IgD-negative memory B cell (primary cell): ENCODE data around the gene RET. TPM values are rescaled to one million over a fixed set of nuclear protein-coding genes. Genes with fewer than 3 reads are reported as not detected.

Experiments
- H3K27ac Mint-ChIP-seq, 3 donors: one replicate each; pipeline ENCODE4 v1.8.0; 2020 to 2022; ENCODE audit warnings: mild to moderate bottlenecking in 3 of 3, mixed read lengths in 3 of 3, moderate library complexity in 1 of 3
- H3K27me3 Mint-ChIP-seq: one replicate; pipeline ENCODE4 v1.8.0; 2021; ENCODE audit warnings: mixed read lengths
- H3K36me3 Mint-ChIP-seq: one replicate; pipeline ENCODE4 v1.8.0; 2020; ENCODE audit warnings: mild to moderate bottlenecking, mixed read lengths
- H3K4me1 Mint-ChIP-seq, 3 donors: one replicate each; pipeline ENCODE4 v1.8.0; 2020 to 2022; ENCODE audit warnings: mixed read lengths in 3 of 3, mild to moderate bottlenecking in 1 of 3
- H3K4me3 Mint-ChIP-seq, 4 donors: one replicate each; pipeline ENCODE4 v1.8.0; 2020 to 2022; ENCODE audit warnings: mild to moderate bottlenecking in 4 of 4, mixed read lengths in 4 of 4, moderate library complexity in 3 of 4
- H3K9me3 Mint-ChIP-seq, 3 donors: one replicate each; pipeline ENCODE4 v1.8.0; 2020 to 2021; ENCODE audit warnings: mixed read lengths in 3 of 3, mild to moderate bottlenecking in 1 of 3
- polyA plus RNA-seq: library from polyadenylated mRNA; unstranded; fragments of 300-500 nt; fragmentation: Illumina TruSeq; gene quantifications from one replicate; pipeline ENCODE4 v1.2.3, GENCODE V29; 2021

RET gene
- polyA plus RNA-seq, 1 donor from 2014 or later = 0.05 TPM

DNA sequence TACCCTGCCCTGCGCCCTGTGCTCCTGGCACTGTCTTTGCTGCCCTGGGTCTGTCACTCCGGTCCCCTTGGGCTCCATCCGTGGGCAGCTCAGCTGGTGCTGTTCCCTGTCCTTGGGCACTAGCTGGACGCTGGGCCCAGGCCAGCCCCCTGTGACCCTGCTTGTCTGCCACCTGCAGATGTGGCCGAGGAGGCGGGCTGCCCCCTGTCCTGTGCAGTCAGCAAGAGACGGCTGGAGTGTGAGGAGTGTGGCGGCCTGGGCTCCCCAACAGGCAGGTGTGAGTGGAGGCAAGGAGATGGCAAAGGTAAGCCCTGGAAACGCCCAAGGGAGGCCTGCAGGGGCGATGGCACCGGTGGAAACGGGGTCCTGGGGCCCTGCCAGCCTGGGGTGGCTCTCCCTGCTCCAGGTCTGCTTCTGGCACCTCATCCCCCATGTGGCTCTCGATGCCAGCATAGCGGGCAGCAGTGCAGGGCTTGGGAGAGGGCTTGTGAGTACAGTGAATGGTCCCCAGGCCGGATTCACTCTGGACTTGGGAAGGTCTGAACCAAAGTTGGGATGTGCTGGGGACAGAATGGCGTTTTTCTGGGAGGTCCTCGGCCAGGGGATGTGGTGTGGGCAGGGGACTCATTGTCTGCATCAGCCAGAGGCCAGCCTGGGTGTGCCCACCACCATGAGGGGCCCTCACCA, 35.2 kb downstream of the RET start:
- no peaks in the 10 kb centered on the region for H3K9me3 Mint-ChIP-seq
- no peaks in the 10 kb centered on the region for H3K27me3 Mint-ChIP-seq
- H3K27ac Mint-ChIP-seq = peak overlapping the region in 1 of 3 donors; percentile 20
- H3K4me3 Mint-ChIP-seq = peak overlapping the region in 1 of 4 donors; percentile 79
- no peaks in the 10 kb centered on the region for H3K36me3 Mint-ChIP-seq
- peaks cover 1 to 8% (median 1%) of the 10 kb centered on the region in 3 donors for H3K4me1 Mint-ChIP-seq

DNA sequence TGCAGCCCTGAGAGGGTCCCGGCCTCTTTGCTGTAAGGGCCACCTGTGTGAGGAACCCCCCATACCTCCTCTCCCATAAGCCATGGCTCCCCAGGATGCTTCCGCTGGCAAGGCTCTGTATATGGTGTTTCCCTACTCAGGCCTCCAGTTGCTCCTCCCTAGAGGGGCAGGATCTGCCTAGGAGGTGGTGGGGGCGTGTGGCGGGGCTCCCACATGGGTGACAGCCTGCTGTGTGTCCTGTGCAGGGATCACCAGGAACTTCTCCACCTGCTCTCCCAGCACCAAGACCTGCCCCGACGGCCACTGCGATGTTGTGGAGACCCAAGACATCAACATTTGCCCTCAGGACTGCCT, 35.7 kb downstream of the RET start:
- Mint-ChIP-seq H3K9me3 (no peaks in the 10 kb centered on the region), H3K4me3 (no peak overlapping the region), H3K27ac (peak overlapping the region in 2 of 3 donors; percentile 32 to 94), H3K27me3 (no peaks in the 10 kb centered on the region), H3K36me3 (no peaks in the 10 kb centered on the region), H3K4me1 (peaks cover 0 to 7% (median 1%) of the 10 kb centered on the region in 3 donors)

DNA sequence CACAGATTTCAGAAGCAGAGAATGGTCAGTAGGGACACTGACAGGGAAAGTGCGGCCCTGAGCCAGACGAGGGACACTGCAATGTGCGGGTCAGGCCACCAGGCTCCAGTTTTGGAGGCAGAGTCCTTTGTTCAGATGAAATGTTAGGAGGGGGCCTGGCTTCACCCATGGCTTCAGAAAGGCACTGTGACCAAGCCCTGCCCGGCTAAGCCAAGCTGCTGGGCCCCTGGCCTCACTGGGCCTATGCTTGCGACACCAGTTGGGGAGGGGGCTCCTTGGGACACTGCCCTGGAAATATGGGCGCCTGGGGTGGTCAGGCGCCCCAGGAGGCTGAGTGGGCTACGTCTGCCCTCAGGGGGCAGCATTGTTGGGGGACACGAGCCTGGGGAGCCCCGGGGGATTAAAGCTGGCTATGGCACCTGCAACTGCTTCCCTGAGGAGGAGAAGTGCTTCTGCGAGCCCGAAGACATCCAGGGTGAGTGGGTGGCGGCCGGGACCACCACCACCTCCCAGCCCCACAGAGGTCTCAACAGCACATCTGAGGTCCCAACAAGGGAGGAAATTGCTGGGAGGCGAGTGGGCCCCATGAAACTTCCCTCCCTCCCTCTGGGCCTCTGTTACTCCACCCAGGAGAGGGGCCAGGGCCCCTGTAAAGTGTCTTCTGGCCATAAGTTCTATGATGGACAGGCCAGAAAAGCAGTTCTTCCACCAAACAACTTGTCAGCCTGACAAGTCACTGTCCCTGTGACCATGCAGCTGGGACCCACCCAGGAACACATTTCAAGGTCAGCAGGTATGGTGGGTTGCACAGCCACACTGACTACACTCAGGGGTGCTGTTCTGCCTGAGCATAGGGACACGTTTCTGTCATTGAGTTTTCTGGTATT, 36.6 kb downstream of the RET start:
- Mint-ChIP-seq H3K36me3 (no peaks in the 10 kb centered on the region), H3K27ac (peak overlapping the region in 2 of 3 donors; percentile 32 to 94), H3K9me3 (no peaks in the 10 kb centered on the region), H3K4me3 (no peak overlapping the region), H3K4me1 (peaks cover 0 to 4% (median 1%) of the 10 kb centered on the region in 3 donors), H3K27me3 (no peaks in the 10 kb centered on the region)

DNA sequence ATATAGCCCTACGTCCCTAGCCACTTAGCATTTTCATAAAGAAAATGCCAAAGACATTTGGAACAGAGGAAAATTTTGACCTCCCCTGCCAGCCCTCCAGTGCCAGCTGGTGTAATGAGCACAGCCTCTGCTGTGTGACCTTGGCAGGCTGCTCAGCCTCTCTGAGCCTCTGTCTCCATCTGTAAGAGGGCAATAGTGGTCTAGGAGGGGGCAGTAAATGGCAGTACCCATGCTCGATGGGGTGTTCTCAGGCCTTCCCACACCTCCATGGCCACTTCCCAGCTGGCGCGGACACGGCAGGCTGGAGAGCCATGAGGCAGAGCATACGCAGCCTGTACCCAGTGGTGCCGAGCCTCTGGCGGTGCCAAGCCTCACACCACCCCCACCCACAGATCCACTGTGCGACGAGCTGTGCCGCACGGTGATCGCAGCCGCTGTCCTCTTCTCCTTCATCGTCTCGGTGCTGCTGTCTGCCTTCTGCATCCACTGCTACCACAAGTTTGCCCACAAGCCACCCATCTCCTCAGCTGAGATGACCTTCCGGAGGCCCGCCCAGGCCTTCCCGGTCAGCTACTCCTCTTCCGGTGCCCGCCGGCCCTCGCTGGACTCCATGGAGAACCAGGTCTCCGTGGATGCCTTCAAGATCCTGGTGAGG, 37.3 kb downstream of the RET start:
- Mint-ChIP-seq H3K4me3 (no peak overlapping the region), H3K9me3 (no peaks in the 10 kb centered on the region), H3K27ac (no peak overlapping the region), H3K4me1 (peaks cover 0 to 4% (median 3%) of the 10 kb centered on the region in 3 donors), H3K36me3 (no peaks in the 10 kb centered on the region), H3K27me3 (no peaks in the 10 kb centered on the region)

DNA sequence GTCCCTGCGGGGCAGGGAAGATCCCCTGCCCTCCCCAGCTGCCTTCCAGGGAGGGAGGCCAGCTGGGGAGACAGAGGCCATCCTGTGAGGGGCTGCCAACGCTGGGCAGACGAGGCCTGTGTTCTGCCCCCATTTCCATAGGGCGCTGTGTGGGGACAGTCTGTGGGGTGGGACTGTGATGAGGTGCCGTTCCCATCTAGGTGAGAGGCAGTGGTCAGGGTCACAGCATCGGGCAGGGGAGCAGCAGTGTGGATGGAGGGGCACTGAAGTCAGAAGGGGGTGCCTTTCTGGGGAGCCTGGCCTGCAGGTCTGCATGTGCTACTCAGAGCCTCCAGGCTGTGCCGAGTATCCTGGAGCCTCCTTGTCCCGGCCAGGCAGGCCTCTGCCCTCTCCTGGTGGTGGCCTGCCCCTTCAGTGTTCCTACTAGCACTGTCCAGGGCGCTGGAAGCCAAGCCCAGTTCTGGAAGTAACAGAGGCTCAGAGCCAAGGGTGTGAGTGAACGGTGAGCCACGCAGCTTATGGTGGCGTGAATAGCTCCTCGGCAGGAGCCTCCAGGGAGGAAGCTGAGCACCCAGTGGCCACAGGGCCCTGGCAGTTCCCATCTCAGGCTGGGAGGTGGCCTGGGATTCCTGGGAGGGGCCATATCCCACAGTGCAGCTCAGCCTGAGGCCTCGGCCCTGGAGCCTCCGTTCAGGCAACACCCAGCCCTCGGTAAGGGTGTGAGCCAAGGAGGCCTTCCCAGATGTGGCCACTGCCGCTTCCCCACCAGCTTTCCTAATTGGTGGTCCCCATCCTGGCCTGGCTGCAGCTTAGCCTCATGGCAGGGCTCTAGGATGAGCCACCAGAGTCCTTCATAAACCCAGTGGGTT, 38.1 kb downstream of the RET start:
- Mint-ChIP-seq H3K4me3 (no peak overlapping the region), H3K27me3 (no peaks in the 10 kb centered on the region), H3K9me3 (no peaks in the 10 kb centered on the region), H3K36me3 (no peaks in the 10 kb centered on the region), H3K4me1 (peaks cover 0 to 3% (median 2%) of the 10 kb centered on the region in 3 donors), H3K27ac (no peak overlapping the region)

DNA sequence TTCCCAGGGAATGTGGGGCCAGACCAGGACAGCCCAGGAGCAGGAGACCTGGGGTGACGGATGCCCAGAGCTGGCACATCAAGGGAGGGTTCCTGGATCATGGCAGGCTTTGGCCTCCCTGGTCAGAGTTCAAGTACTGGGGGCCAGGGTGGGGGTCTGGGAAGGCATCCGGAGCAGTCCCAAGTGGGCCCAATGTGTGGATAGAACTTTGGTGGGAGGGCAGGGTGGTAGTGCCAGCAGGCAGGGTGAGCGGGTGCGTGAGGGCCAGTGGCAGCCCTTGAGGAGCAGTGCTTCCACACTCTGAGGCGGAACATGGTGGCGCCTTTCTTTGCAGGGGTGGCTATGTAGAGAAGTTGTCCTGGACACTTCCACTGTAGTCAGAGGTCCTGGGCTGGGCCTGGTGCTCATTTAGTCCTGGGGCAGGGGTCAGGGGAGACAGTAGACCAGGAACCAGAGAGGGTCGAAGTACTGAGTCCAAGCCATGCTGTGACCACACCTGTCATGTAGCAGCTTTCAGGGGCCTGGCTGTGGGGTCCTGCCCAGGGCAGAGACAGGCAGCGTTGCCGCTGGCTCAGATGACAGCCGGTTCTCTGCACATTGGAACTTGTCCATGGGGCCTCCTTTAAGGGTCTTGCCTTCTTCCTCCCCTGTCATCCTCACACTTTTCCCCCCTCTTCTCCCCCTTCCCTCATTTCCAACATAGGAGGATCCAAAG, 39.2 kb downstream of the RET start:
- Mint-ChIP-seq H3K36me3 (no peaks in the 10 kb centered on the region), H3K4me1 (peaks cover 6 to 12% (median 10%) of the 10 kb centered on the region in 3 donors), H3K27ac (no peak overlapping the region), H3K9me3 (no peaks in the 10 kb centered on the region), H3K4me3 (no peak overlapping the region), H3K27me3 (no peaks in the 10 kb centered on the region)

DNA sequence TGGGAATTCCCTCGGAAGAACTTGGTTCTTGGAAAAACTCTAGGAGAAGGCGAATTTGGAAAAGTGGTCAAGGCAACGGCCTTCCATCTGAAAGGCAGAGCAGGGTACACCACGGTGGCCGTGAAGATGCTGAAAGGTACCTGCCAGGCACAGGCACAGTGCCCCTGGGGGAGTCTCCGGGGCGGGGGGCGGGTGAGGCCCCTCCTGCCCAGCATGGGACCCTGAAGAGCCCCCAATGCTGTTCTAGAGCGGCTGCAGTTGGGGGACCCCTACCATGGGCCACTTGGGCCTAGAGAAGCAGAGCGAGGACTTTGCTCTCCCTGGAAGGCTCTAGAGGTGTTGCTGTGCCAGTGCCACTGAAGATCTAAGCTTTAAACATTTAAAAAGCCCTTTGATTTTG, 39.7 kb downstream of the RET start:
- Mint-ChIP-seq H3K27ac (no peak overlapping the region), H3K27me3 (no peaks in the 10 kb centered on the region), H3K4me3 (no peak overlapping the region), H3K4me1 (peaks cover 12 to 18% (median 16%) of the 10 kb centered on the region in 3 donors), H3K9me3 (no peaks in the 10 kb centered on the region), H3K36me3 (no peaks in the 10 kb centered on the region)

DNA sequence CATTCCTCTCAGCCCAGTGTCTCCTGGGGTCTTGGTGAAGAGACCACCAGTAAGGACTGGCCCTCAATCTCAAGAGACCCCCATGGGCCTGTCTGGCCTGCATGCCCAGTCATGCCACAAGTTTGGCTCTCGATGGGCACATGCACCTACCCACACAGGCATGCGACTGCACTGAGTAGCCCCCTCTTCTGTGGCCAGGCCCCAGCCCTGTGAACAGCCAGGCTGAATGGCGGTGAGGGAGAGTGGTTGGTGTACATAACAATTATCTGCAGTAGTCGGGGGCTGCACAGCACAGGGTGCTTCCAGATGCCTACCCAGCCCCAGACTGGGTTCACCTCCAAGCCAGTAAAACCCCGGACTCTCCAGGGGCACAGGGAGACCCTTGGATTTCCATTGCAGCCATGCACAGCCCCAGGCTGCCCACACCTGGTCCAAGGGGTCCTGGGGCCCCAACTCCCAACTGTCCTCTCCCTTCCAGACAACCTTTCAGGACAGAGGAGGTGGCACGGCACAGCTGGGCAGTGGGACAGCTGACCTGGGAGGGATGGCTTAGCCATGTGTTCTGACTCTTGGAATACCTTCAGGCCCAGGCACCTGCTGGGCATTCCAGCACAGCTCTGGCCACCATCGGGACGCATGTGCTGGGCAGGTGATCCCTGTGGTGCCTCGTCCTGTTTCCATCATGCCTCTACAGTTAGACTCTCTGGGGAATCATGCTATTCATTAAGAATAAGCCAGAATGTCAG, 40.3 kb downstream of the RET start:
- Mint-ChIP-seq H3K27ac (peak overlapping the region in 2 of 3 donors; percentile 60 to 65), H3K27me3 (no peaks in the 10 kb centered on the region), H3K36me3 (no peaks in the 10 kb centered on the region), H3K9me3 (no peaks in the 10 kb centered on the region), H3K4me1 (peaks cover 18 to 22% (median 21%) of the 10 kb centered on the region in 3 donors), H3K4me3 (no peak overlapping the region)

DNA sequence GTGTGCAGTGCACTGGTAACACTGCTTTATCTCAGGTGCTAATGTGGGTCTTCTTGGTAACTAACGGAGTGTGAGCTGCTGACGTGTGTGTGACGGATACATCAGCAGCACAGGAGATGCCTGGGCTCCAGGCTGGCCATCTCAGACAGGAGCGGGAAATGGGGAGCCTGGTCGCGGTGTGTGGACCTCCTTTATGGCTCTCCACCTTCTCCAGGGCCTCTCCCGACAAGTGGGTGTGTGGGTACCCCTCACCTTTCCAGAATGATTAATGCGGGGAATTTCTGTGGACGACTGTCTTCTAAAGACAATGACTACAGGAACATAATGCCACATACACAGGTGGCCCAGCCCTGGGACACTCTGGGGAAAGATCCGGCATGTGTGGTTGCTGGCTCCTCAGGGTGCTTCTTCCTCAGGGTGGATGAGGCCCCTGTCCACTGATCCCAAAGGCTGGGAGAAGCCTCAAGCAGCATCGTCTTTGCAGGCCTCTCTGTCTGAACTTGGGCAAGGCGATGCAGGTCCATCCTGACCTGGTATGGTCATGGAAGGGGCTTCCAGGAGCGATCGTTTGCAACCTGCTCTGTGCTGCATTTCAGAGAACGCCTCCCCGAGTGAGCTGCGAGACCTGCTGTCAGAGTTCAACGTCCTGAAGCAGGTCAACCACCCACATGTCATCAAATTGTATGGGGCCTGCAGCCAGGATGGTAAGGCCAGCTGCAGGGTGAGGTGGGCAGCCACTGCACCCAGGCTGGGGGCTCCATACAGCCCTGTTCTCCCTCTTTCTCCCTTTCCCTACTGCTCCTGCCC, 41.1 kb downstream of the RET start:
- Mint-ChIP-seq H3K4me1 (peaks cover 20 to 30% (median 23%) of the 10 kb centered on the region in 3 donors), H3K27ac (peak overlapping the region in 2 of 3 donors; percentile 60 to 65), H3K27me3 (no peaks in the 10 kb centered on the region), H3K4me3 (no peak overlapping the region), H3K9me3 (no peaks in the 10 kb centered on the region), H3K36me3 (no peaks in the 10 kb centered on the region)

DNA sequence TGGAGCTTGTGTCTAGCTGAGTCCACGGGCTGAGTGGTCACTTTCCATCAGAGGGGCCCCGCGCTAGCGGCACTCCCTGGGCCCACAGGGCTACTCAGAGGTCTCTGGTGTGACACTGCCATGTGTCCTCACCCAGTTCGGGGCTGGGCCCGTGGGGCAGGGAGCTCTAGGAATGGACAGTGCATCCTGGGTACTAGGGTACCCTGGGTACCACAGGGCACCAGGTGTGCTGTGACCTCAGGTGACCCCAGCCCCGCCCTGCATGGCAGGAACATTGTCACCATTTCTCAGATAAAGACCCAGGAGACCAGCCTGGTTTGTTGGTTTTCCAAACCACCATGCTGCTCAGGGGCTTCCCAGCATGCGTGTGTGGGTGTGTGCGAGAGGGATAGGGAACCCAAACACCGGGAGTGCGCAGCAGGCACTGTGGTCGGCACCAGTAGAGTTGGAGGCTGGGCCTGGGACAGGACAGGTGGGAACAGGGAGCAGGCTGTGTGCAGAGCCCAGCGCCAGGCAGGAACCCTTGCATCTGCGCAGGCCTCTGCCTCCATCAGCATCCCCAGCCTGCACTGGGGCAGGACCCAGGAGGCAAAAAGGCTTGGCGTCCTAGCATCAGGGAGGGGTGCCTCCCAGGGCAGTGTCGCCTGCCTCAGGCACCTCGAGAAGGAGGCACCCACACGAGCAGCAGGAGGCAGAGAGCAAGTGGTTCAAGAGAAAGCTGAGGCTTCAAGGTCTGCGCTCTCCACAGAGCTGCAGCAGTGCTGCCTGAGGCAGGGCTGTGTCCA, 42.0 kb downstream of the RET start:
- Mint-ChIP-seq H3K27me3 (no peaks in the 10 kb centered on the region), H3K27ac (no peak overlapping the region), H3K36me3 (no peaks in the 10 kb centered on the region), H3K4me3 (no peak overlapping the region), H3K4me1 (peaks cover 20 to 31% (median 23%) of the 10 kb centered on the region in 3 donors), H3K9me3 (no peaks in the 10 kb centered on the region)

DNA sequence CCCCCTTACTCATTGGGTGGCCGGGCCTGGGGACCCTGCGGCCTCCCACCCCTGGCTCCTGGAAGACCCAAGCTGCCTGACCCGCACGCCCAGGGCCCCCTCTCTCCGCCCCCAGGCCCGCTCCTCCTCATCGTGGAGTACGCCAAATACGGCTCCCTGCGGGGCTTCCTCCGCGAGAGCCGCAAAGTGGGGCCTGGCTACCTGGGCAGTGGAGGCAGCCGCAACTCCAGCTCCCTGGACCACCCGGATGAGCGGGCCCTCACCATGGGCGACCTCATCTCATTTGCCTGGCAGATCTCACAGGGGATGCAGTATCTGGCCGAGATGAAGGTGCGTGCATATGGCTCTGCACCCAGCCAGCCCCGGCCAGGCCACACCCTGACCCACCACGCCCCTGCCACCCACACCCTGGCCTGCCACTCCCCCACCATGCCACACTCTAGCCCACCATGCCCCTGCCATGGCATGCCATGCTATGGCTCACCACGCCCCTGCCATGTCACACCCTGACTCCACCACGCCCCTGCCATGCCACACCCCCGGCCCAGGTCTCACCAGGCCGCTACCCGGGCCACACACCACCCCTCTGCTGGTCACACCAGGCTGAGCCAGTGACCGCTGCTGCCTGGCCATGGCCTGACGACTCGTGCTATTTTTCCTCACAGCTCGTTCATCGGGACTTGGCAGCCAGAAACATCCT, 42.7 kb downstream of the RET start:
- Mint-ChIP-seq H3K4me1 (peaks cover 20 to 33% (median 23%) of the 10 kb centered on the region in 3 donors), H3K4me3 (peak overlapping the region in 1 of 4 donors; percentile 63), H3K27me3 (no peaks in the 10 kb centered on the region), H3K27ac (no peak overlapping the region), H3K36me3 (no peaks in the 10 kb centered on the region), H3K9me3 (no peaks in the 10 kb centered on the region)
